HS-5 (cell line): ENCODE results near the gene MAPKBP1.

Experiments
- DNase-seq: peaks from one replicate; pipeline ENCODE4 v3.0.0-alpha.2; 2012; ENCODE audit warnings: low read depth

Gene MAPKBP1

GRCh38 chr15:41809526-41810220 is 35.4 kb downstream of the MAPKBP1 start:
- DNase-seq, result no peak

GRCh38 chr15:41810651-41811431 is 36.6 kb downstream of the MAPKBP1 start:
- DNase-seq, result no peak

GRCh38 chr15:41811432-41812195 is 37.3 kb downstream of the MAPKBP1 start:
- no peak for DNase-seq

- no peak for DNase-seq
Observed at GRCh38 chr15:41812820-41813375, 38.6 kb downstream of the MAPKBP1 start.

- no peak for DNase-seq
Observed at GRCh38 chr15:41813426-41813825, 39.1 kb downstream of the MAPKBP1 start.

- no peak for DNase-seq
Observed at GRCh38 chr15:41814534-41814933, 40.2 kb downstream of the MAPKBP1 start.

- DNase-seq, result no peak
Observed at GRCh38 chr15:41816788-41817187, 42.5 kb downstream of the MAPKBP1 start.

- DNase-seq, result no peak
Observed at GRCh38 chr15:41817327-41817726, 43.0 kb downstream of the MAPKBP1 start.

GRCh38 chr15:41817781-41818180 is 43.5 kb downstream of the MAPKBP1 start:
- DNase-seq, result no peak

- DNase-seq, result no peak
Observed at GRCh38 chr15:41819455-41820050, 45.3 kb downstream of the MAPKBP1 start.

- no peak for DNase-seq
Observed at GRCh38 chr15:41820791-41821423, 46.6 kb downstream of the MAPKBP1 start.

GRCh38 chr15:41821831-41822230 is 47.5 kb downstream of the MAPKBP1 start:
- DNase-seq, result no peak

- DNase-seq, result no peak
Observed at GRCh38 chr15:41822471-41822870, 48.2 kb downstream of the MAPKBP1 start.

- DNase-seq, result no peak
Observed at GRCh38 chr15:41822957-41823356, 48.7 kb downstream of the MAPKBP1 start.

- no peak for DNase-seq
Observed at GRCh38 chr15:41823502-41823901, 49.2 kb downstream of the MAPKBP1 start.

- DNase-seq, result no peak
Observed at GRCh38 chr15:41824062-41824745, 49.9 kb downstream of the MAPKBP1 start.

- DNase-seq, result no peak
Observed at GRCh38 chr15:41825145-41825544, 50.9 kb downstream of the MAPKBP1 start.

- DNase-seq, result no peak
Observed at GRCh38 chr15:41825572-41826535, 51.6 kb downstream of the MAPKBP1 start.

GRCh38 chr15:41827290-41827879 is 53.1 kb downstream of the MAPKBP1 start:
- DNase-seq, result no peak
